NOMO-1 treated with DMSO at 0.1 percent for 48 hours (cell line): ENCODE data around the gene OSM.
A peak's percentile ranks its signal among the peaks of the same experiment; 100 is the strongest.
"Not testable (repeated sequence)": the region's sequence is repeated elsewhere in the genome, so short reads cannot be mapped to it uniquely, and the experiment has no call there.

Source experiments
- DNase-seq: peaks from one replicate; lab custom pipeline; 2025; ENCODE audit not compliant: unreplicated experiment; lab: John Stamatoyannopoulos, UW

Gene OSM

GRCh38 chr22:30245985-30246813 is 20.5 kb downstream of the OSM start, which contains the start of gene LIF:
LIF (minus strand) TSS chr22:30246759; CDS start chr22:30246695, 64 bp downstream.
- DNase-seq: no peak

GRCh38 chr22:30245181-30245984 is 21.3 kb downstream of the OSM start:
- no peak for DNase-seq

GRCh38 chr22:30244641-30245040 is 22.0 kb downstream of the OSM start:
- no peak for DNase-seq

- no peak for DNase-seq
These were observed 22.6 kb downstream of the OSM start for GRCh38 chr22:30244066-30244465.

- DNase-seq: no peak
These were observed 23.0 kb downstream of the OSM start for GRCh38 chr22:30243661-30244060.

GRCh38 chr22:30241576-30242371 is 24.9 kb downstream of the OSM start:
- no peak for DNase-seq

GRCh38 chr22:30240541-30241417 is 25.9 kb downstream of the OSM start:
- DNase-seq: peak; percentile 34

GRCh38 chr22:30239488-30240405 is 26.9 kb downstream of the OSM start:
- DNase-seq: no peak

GRCh38 chr22:30238661-30239487 is 27.8 kb downstream of the OSM start:
- no peak for DNase-seq

- no peak for DNase-seq
These were observed 28.5 kb downstream of the OSM start for GRCh38 chr22:30238136-30238535.

GRCh38 chr22:30236875-30237274 is 29.8 kb downstream of the OSM start:
- DNase-seq: no peak

- no peak for DNase-seq
These were observed 30.9 kb downstream of the OSM start for GRCh38 chr22:30235687-30236170.

GRCh38 chr22:30234786-30235470 is 31.7 kb downstream of the OSM start:
- DNase-seq: no peak

- DNase-seq: not testable (repeated sequence)
These were observed 32.3 kb downstream of the OSM start for GRCh38 chr22:30234325-30234724.

- no peak for DNase-seq
These were observed 33.1 kb downstream of the OSM start for GRCh38 chr22:30233582-30233981.

GRCh38 chr22:30232716-30233218 is 33.9 kb downstream of the OSM start:
- DNase-seq: no peak

GRCh38 chr22:30230787-30231461 is 35.7 kb downstream of the OSM start:
- no peak for DNase-seq
